ENCODE measurements around the gene RIT1. TPM values are rescaled to one million over a fixed set of nuclear protein-coding genes. Genes with fewer than 3 reads are reported as not detected.
A peak's percentile ranks its signal among the peaks of the same experiment; 100 is the strongest.

Gene RIT1
- total RNA-seq, 1 donor from 2014 or later: 53.6 TPM

GRCh38 chr1:155859881-155860871 lies 51.0 kb downstream of the RIT1 start:
- DNase-seq (ENCODE audit: extremely low read depth, low read depth, low spot score): no peak

- peak; percentile 60 for DNase-seq (ENCODE audit: extremely low read depth, low read depth, low spot score)
These were observed 51.8 kb downstream of the RIT1 start, which contains the start of gene SYT11 for GRCh38 chr1:155859234-155859829. Gene SYT11, plus strand, starts transcription at chr1:155859567. Its CDS starts 195 bp downstream, at chr1:155859762.

GRCh38 chr1:155858800-155859233 lies 52.3 kb downstream of the RIT1 start:
- DNase-seq (ENCODE audit: extremely low read depth, low read depth, low spot score): no peak

DNA sequence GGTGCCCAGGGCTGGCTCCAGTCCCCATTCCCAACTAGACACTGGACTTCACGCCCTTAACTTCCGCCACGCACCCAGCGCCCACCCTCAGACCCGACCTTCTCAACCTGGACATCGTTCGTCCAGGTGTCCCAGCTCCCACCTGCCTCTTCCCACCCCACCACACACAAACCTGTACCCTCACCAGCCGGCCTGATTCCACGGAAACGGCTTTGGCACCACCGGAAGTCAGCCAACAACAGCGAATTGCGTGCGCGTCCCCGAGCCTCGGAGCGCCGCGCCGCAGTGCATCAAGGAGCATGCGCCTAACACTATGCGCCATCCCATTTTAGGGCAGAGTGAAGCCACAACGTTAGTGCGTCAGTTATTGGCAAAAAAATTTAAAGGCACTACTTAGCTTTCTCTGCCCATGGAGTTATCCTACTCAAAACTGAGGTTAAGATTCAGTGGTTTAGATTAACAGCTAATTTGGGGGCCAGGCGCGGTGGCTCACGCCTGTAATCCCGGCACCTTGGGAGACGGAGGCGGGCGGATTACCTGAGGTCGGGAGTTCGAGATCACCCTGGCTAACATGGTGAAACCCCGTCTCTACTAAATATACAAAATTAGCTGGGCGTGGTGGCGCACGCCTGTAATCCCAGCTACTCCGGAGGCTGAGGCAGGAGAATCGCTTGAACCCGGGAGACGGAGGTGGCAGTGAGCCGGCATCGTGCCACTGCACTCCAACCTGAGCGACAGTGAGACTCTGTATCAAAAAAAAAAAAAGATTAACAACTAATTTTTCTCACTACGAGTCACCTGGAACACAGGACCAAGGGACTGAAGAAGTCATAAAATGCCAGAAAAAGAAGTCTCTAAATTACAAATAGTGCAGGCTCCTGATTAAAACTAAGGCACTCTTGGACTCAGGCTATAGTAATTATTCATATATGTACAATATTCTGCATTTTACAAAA lies 53.9 kb downstream of the RIT1 start, which contains the start of gene GON4L:
GON4L (minus strand) TSS at position 240 of the 956 bp plus-strand sequence. CDS start 3,434 bp downstream, outside the sequence.
- peak; percentile 68 for DNase-seq (ENCODE audit: extremely low read depth, low read depth, low spot score)

DNA sequence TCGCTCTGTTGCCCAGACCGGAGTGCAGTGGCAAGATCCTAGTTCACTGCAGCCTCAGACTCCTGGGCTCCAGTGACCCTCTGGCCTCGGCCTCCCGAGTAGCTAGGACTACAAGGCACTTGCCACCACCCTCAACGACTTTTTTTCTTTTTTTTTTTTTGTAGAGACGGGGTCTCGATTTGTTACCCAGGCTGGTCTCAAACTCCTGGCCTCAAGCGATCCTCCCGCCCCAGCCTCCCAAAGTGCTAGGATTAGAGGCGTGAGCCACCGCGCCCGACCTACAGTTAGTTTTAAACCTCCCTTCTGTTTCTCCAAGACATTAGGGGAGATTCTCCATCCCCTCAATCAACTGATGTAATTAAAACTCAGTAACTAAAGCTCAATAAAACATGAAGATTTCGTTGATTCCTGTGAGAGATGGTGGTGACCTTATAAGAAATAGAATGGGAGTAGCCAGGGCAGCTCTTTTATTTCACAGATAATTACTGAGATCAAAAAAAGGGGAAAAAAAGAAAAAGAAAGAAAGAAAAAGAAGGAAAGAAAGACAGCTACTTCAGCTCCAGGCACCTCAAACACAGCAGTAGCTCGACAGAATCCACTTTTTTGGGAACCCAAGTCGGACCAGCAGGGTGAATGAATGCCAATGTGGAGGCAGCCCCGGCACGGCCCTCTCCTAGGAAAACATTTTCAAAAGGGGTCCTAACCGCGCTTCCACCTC lies 54.7 kb downstream of the RIT1 start:
- DNase-seq (ENCODE audit: extremely low read depth, low read depth, low spot score): no peak

- no peak for DNase-seq (ENCODE audit: extremely low read depth, low read depth, low spot score)
These were observed 60.8 kb downstream of the RIT1 start for GRCh38 chr1:155850345-155850744.

GRCh38 chr1:155847823-155848529 lies 63.2 kb downstream of the RIT1 start:
- DNase-seq (ENCODE audit: extremely low read depth, low read depth, low spot score): no peak

Other genes starting within 250 kb of the RIT1 start
- 19.8 and 42.1 TPM in 2 replicates for gene YY1AP1, start 222.6 kb downstream of the RIT1 start, total RNA-seq
- 136 and 142 TPM in 2 replicates for gene DAP3, start 222.3 kb downstream of the RIT1 start, total RNA-seq
- 28.0 and 34.2 TPM in 2 replicates for gene GON4L, start 54.1 kb downstream of the RIT1 start, total RNA-seq
- 31.2 and 34.4 TPM in 2 replicates for gene SYT11, start 51.8 kb downstream of the RIT1 start, total RNA-seq
- gene KHDC4, start 23.1 kb upstream of the RIT1 start, total RNA-seq: 24.5 and 34.8 TPM in 2 replicates
- not detected in 2 replicates for gene RXFP4, start 30.3 kb upstream of the RIT1 start, total RNA-seq
- gene ARHGEF2, start 67.2 kb upstream of the RIT1 start, total RNA-seq: 92.3 and 105 TPM in 2 replicates
- gene SSR2, start 109.6 kb upstream of the RIT1 start, total RNA-seq: 464 and 497 TPM in 2 replicates
- 31.0 and 34.0 TPM in 2 replicates for gene UBQLN4, start 142.4 kb upstream of the RIT1 start, total RNA-seq
- 96.2 and 113 TPM in 2 replicates for gene LAMTOR2, start 143.4 kb upstream of the RIT1 start, total RNA-seq
- gene RAB25, start 149.8 kb upstream of the RIT1 start, total RNA-seq: not detected in 2 replicates
- 10.5 and 11.6 TPM in 2 replicates for gene MEX3A, start 171.1 kb upstream of the RIT1 start, total RNA-seq
- gene LMNA, start 203.4 kb upstream of the RIT1 start, total RNA-seq: 588 and 767 TPM in 2 replicates
- gene SEMA4A, start 242.2 kb upstream of the RIT1 start, total RNA-seq: 0.93 and 1.3 TPM in 2 replicates

Measured in glomerular endothelial cell (primary cell).